ENCODE data around the gene USP9Y.

USP9Y gene

GRCh38 chrY:12896973-12897372 lies 195.9 kb downstream of the USP9Y start:
- H3K4me3 ChIP-seq (ENCODE audit: low read depth, low read length): no peak overlapping the region
- no peak for TF ChIP-seq CTCF (IDR thresholded peaks at IDR 0.05; ENCODE audit: borderline replicate concordance, insufficient read depth, low read depth, low read length)

- TF ChIP-seq CTCF (IDR thresholded peaks at IDR 0.05; ENCODE audit: borderline replicate concordance, insufficient read depth, low read depth, low read length): no peak
- no peak overlapping the region for H3K4me3 ChIP-seq (ENCODE audit: low read depth, low read length)
These were observed 197.6 kb downstream of the USP9Y start for GRCh38 chrY:12898604-12899003.

DNA sequence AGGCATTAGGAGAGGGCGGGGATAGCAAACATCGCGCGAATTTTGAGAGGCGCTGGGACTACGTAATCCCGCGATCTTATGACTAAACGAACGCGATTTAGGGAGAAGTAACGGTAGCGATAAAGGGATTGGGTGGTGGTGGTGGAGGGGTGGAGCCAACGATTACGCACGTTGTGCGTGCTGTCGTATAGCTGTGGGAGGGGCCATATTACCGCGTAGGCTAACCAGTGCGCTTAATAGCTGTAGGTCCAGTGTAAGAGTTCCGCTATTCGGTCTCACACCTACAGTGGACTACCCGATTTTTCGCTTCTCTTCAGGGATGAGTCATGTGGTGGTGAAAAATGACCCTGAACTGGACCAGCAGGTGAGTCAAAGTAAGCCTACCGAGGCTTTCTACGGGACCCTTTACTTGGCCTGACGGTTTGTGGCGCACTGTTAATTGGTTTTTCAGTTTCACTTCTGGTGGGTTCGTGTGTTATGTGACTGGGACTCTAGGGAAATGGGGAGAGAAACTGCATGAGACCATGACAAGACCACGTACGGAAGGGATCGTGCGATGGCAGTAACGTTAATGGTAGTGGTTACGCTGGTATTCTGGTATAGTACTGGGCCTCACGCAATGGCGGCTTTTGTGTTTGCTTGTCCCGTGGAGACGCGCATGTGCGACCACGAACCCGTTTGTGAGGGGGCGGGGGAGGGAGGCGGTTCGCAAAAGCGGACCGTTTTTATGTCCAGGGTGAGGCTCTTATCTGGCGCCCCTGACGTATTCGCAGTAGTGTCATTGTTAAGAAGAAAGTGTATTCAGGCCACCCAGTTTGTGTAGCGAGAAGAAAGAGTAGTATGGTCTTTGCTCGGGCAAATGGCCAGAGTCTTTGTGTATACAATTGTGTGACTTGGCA lies 203.8 kb downstream of the USP9Y start, which contains the start of gene DDX3Y:
DDX3Y (plus strand) TSS at position 251 of the 899 bp plus-strand sequence; CDS start at position 320, 69 bp downstream.
- TF ChIP-seq CTCF (IDR thresholded peaks at IDR 0.05; ENCODE audit: borderline replicate concordance, insufficient read depth, low read depth, low read length): no peak
- no peak within 1 kb of the TSS for H3K4me3 ChIP-seq (ENCODE audit: low read depth, low read length)

DNA sequence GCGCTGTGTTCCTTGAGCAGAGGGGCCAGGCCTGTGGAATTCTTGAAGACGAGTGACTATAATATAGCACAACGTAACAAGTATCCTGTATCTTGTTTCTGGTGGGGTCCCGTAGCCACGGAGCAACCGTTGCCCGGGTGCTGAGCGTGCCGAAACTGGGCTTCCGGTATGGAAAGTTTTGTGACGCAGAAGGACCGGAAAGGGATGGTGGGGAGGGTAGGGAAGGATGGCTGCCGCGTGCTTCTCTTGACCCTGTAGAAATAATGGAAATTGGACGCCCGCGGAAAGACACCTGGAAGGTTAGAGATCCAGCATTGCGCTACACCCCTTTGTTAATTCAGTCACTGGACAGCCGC lies 204.5 kb downstream of the USP9Y start:
- no peak overlapping the region for H3K4me3 ChIP-seq (ENCODE audit: low read depth, low read length)
- TF ChIP-seq CTCF (IDR thresholded peaks at IDR 0.05; ENCODE audit: borderline replicate concordance, insufficient read depth, low read depth, low read length): no peak

DNA sequence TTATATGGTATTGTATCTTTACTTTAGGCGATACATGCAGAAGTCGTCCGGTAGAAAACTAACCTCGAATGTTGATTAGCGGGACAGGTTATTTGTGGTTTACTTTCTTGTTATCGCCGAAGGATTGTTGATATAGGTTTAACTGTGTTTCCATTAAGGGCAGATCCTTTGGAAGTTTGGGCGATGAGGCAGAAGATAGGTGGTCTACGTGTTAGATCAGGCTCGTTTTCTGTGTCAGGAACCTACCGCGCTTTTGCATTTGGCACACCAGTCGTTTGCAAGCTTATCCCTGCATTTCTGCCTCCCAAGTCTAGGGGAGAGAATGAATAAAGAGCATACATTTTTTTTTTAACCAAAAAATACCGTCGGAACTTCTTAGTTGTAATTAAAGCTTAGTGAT lies 204.9 kb downstream of the USP9Y start:
- H3K4me3 ChIP-seq (ENCODE audit: low read depth, low read length): no peak overlapping the region
- TF ChIP-seq CTCF (IDR thresholded peaks at IDR 0.05; ENCODE audit: borderline replicate concordance, insufficient read depth, low read depth, low read length): no peak
